Measurements from ENCODE around the gene RAB31.

The RAB31 gene

DNA sequence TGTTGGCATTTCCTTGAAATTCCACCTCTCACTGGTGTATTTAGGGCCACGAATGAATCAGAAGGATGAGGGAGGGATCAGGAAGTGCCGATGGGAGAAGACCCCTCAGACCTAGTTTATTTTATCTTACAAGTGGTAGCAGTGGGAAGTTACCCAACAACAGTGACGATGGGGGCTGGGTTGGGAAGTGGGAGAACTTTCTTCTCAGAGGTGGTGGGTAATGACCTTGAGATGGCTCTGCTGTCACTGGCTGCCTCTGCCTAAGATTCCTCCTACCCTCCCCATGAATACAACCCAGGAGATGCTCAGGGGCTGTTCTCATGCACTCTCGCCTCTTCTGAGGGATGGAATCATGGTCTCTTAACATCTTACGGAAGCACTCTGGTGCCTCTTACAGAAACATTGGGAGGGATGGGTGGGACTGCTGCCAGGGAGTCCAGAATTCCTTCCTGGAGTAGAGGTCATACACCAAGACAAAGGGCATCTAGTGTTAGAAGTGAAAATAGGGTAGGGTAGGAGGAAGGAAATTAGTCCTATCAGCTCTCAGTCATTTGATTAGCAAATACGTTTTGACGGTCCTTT lies 119.2 kb downstream of the RAB31 start:
- no peak overlapping the region for H3K4me3 ChIP-seq (ENCODE audit: low read depth, low read length)
- no peak for DNase-seq (ENCODE audit: low read depth)

GRCh38 chr18:9827793-9828505 lies 119.8 kb downstream of the RAB31 start:
- DNase-seq (ENCODE audit: low read depth), result peak; percentile 98
- H3K4me3 ChIP-seq (ENCODE audit: low read depth, low read length), result no peak overlapping the region

DNA sequence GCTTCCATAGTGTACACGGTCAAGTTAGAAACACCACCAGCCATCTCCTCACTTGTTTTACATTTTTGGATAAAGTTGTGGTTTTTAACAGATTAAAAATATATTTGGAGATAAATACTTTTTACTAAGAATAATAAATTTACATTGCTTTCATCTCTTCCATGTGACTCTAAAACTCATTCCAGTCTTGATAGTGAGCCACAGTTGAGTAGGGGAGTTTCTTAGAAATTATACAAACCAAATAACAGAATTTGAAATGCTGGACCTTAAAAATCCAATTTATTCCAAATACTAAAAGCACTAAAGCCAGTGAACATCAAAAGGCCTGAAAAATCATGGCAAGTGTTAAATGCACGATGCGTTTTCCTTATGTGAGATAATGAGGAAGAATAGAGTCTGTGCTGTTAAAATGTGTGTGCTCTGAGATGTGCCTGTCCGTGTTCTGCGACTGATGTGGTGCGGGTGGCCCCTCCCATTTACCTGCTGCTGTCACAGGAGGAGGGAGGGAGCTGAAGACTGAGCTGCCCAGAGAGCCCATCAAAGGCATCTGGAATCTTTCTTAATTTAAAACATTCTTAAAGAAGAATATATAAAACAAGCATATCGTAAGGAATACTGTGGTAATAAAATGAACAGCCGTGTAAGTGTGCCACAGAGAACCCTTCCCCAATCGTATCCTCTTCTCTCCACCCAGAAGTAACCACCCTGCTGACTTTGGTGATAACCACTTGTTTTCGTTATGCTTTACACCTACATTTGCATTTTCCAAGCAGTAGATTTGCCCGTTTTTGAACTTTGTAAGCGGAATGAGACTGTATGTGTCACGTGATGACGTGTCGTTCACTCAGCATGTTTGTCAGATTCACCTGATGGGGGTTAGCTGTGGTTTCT lies 120.7 kb downstream of the RAB31 start:
- H3K4me3 ChIP-seq (ENCODE audit: low read depth, low read length), result no peak overlapping the region
- no peak for DNase-seq (ENCODE audit: low read depth)

DNA sequence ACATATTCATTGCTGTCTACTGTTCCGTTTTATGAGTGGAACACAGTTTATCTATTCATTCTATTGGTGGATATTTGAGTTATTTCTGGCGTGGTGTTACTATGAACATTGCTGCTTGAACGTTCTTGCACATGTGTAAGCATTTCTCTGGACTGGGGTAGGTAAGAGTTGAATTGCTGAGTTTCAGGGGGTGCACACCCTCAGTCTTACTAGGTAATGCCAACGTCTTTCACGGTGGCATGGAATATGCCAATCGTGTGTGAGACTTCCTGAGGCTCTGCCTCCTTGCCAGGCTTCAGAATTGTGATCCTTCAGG lies 121.3 kb downstream of the RAB31 start:
- no peak overlapping the region for H3K4me3 ChIP-seq (ENCODE audit: low read depth, low read length)
- no peak for DNase-seq (ENCODE audit: low read depth)

GRCh38 chr18:9831036-9831722 lies 123.1 kb downstream of the RAB31 start:
- no peak overlapping the region for H3K4me3 ChIP-seq (ENCODE audit: low read depth, low read length)
- no peak for DNase-seq (ENCODE audit: low read depth)

DNA sequence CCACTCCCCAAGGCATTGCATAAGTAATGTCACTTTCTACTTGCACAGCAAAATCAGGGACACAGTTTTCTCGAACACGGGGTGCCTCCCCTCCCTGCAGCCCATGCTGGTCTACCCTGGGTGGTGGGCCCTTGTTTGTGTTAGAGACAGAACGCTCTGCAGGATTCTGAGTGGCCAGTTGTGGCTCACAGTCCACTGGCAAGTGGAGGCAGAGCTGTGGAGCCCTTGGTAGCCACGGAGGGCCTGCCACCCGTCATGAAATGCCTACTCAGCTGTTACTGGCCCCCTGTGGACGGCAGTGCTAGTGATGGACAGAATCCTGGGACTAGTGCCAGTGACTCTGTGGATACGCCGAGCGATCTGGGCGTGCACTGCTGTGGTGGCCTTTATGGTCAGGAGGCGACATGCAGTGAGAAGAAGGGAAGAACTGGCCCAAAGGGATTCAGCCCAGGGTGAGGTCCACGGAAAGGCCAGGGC lies 123.7 kb downstream of the RAB31 start:
- no peak overlapping the region for H3K4me3 ChIP-seq (ENCODE audit: low read depth, low read length)
- DNase-seq (ENCODE audit: low read depth), result no peak

GRCh38 chr18:9832871-9833270 lies 124.8 kb downstream of the RAB31 start:
- DNase-seq (ENCODE audit: low read depth), result no peak
- no peak overlapping the region for H3K4me3 ChIP-seq (ENCODE audit: low read depth, low read length)

GRCh38 chr18:9834551-9834950 lies 126.5 kb downstream of the RAB31 start:
- DNase-seq (ENCODE audit: low read depth), result no peak
- H3K4me3 ChIP-seq (ENCODE audit: low read depth, low read length), result no peak overlapping the region

DNA sequence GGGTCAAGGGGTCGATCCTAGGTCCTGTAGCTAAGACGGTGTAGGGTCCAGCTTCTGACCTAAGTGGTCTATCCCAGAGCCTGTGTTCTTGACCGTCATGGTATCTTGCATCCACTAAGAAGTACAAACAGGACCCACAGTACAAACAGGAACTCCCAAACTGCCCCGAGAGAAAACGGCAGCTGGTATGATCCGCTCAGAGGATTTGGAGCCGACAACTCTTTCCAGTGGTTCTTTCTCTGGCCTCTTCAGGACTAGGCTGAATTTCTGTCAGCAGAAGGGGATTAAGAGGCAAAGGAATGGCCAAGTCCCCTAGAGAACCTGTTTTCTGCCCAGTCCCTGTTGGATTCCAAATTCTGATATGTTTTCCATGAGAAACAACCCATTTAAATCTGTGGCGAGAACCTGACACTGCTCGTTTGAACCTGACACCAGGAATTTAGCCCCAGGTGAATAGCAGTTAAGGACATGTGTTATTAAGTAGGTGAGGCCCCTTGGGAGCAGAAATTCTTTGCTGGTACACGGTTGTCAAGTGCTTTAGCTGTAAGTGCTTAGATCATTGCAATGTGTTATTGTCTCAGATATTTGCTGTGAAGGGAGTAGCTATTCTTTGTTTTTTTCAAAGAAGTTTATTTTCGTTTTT lies 127.1 kb downstream of the RAB31 start:
- H3K4me3 ChIP-seq (ENCODE audit: low read depth, low read length), result no peak overlapping the region
- no peak for DNase-seq (ENCODE audit: low read depth)

GRCh38 chr18:9835825-9836224 lies 127.7 kb downstream of the RAB31 start:
- DNase-seq (ENCODE audit: low read depth), result no peak
- no peak overlapping the region for H3K4me3 ChIP-seq (ENCODE audit: low read depth, low read length)

DNA sequence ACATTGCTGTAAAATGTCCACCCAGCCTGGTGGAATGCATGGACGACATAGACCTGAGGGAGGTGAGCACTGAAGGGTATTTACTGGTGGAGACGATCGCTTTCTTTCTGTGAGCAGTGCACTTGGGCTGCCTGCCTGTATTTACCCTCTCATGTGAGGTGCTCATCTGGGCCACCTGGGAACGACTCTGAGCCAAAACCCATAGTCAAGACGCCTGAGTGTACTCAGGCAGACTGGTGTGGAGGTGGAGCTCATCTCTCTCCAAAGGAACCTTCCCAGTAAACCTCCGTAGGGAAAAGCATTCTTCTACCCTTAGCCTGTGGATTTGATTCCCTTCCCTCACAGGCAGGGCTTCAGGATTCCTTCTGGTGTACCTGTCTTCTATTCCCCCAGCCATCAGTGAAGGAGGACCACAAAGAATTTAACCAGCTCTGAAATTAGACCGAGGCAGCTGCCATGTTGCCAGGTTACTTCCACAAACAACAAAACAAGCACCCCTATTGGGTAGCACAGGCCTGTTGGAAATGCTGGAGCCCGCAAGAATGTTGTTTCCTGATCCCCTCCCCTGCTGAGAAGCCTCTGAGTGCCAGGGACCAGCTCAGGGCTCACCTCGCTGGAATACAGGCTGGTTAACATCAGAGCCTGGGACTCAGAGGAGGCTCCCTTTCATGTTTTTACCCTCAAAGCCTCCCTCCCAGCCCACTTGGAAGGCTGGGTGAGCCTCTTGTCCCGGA lies 130.2 kb downstream of the RAB31 start:
- DNase-seq (ENCODE audit: low read depth), result no peak

GRCh38 chr18:9839211-9839610 lies 131.1 kb downstream of the RAB31 start:
- H3K4me3 ChIP-seq (ENCODE audit: low read depth, low read length), result no peak overlapping the region
- no peak for DNase-seq (ENCODE audit: low read depth)

More for the DNA sequence above, 130.2 kb downstream of the RAB31 start:
- H3K4me3 ChIP-seq (ENCODE audit: low read depth, low read length), result no peak overlapping the region

- DNase-seq (ENCODE audit: low read depth), result no peak
- H3K4me3 ChIP-seq (ENCODE audit: low read depth, low read length), result no peak overlapping the region
Observed at GRCh38 chr18:9839853-9840252, 131.8 kb downstream of the RAB31 start.

DNA sequence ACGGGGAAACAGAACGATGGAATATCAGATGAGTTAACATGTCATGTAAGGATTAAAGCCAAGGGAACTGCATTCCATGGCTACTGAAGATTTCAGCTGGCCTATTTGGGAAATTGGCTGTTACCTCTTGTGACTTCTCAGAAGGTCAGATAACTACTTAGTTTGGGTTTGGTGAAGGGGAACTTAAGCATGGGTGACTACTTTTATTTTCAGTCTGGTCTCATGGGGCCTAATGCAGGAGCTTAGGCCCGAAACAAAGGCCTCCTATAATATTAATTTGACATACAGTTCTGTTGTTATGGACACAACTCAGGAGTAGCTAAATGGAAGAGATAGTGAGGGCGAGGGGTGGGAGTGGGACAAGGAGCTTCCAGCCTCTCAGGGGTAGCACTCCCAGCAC lies 133.7 kb downstream of the RAB31 start:
- H3K4me3 ChIP-seq (ENCODE audit: low read depth, low read length), result no peak overlapping the region
- DNase-seq (ENCODE audit: low read depth), result no peak

DNA sequence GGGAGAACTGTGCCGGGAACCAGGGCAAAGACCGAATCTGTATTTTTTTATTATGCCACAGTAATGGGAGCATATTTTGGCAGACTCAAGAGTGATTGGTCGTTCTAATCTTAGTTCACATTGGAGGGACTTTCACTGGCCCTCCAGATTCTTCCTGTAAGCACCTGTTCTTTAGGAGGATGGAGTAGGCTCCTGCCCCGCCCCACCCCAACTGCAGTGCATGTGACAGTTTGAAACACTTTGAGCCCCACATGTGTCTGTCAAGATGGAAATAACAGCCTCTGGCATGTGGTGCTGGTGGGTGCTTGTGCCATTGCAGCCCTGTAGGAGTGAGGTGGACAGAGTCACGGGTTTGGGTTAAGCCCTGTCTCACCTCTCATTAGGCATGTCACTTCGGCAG lies 134.3 kb downstream of the RAB31 start:
- DNase-seq (ENCODE audit: low read depth), result no peak
- H3K4me3 ChIP-seq (ENCODE audit: low read depth, low read length), result no peak overlapping the region

DNA sequence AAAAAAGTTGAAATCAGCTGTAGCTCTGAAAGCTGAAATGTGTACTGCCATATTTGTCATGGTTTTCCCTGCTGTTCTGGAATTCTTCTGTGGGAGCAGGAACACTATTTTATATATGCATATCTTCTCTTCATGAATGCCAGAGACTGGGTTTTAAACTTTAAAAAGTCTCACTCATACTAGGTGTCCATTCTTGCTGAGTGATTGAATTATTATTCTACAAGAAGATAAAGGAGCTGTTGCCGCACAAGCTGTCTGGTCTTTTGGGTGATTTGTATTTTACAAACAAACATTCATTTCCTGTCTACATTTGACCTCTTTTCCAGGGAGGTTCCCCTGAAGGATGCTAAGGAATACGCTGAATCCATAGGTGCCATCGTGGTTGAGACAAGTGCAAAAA lies 137.2 kb downstream of the RAB31 start:
- H3K4me3 ChIP-seq (ENCODE audit: low read depth, low read length), result no peak overlapping the region
- DNase-seq (ENCODE audit: low read depth), result no peak

GRCh38 chr18:9846162-9846925 lies 138.2 kb downstream of the RAB31 start:
- DNase-seq (ENCODE audit: low read depth), result no peak
- no peak overlapping the region for H3K4me3 ChIP-seq (ENCODE audit: low read depth, low read length)

DNA sequence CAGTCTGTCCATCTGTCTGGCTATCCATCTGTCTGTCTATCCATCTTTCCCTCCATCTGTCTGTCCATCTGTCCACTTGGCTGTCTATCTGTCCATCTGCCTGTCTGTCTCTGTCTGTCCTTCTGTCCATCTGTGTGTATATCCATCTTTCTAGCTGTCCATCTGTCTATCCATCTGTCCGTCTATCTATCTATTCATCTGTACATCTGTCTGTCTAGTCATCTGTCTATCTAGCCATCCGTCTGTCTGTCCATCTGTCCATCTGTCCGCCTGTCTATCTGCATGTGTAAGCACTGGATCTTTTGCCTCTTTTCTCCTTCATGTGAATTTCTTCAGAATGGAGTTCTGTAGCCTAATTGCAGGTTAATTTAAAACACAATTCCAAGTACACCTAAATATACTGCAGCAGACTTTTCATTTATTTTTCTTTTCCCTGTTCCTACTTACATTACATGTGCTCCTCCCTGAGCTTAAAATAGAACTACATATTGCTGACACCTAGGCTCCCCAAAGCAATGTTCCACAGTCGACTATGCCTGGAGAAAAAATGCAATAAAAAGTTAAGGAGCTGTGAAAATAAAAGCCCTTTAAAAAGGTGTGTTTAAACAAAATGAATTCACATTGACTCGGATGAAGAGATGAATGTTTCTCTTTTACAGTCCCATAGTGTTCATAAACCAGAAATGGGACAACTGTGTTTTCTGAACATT lies 140.2 kb downstream of the RAB31 start:
- no peak for DNase-seq (ENCODE audit: low read depth)
- no peak overlapping the region for H3K4me3 ChIP-seq (ENCODE audit: low read depth, low read length)
